Activated CD8-positive, alpha-beta memory T cell treated with anti-CD3 and anti-CD28 coated beads, Interleukin-2, amount 50 U/mL, for 48 hours (primary cell): ENCODE measurements around the gene NRG2.
A peak's percentile ranks its signal among the peaks of the same experiment; 100 is the strongest.

Experiments used
- DNase-seq: peaks from one replicate; pipeline ENCODE4 v3.0.0-alpha.2; 2020

NRG2 gene

GRCh38 chr5:139872851-139873794, 170.0 kb downstream of the NRG2 start:
- DNase-seq = no peak

- DNase-seq = no peak
Measured at GRCh38 chr5:139872052-139872766, 170.9 kb downstream of the NRG2 start.

- DNase-seq = no peak
Measured at GRCh38 chr5:139871614-139872013, 171.5 kb downstream of the NRG2 start.

- no peak for DNase-seq
Measured at GRCh38 chr5:139870677-139871076, 172.4 kb downstream of the NRG2 start.

- DNase-seq = no peak
Measured at GRCh38 chr5:139869042-139869790, 173.9 kb downstream of the NRG2 start.

GRCh38 chr5:139867581-139867980, 175.5 kb downstream of the NRG2 start:
- no peak for DNase-seq

- DNase-seq = no peak
Measured at GRCh38 chr5:139867109-139867508, 176.0 kb downstream of the NRG2 start.

GRCh38 chr5:139864716-139865483, 178.2 kb downstream of the NRG2 start:
- DNase-seq = no peak

GRCh38 chr5:139863855-139864558, 179.1 kb downstream of the NRG2 start:
- DNase-seq = peak; percentile 72

GRCh38 chr5:139863361-139863760, 179.7 kb downstream of the NRG2 start:
- no peak for DNase-seq

- no peak for DNase-seq
Measured at GRCh38 chr5:139862803-139863202, 180.3 kb downstream of the NRG2 start.

GRCh38 chr5:139862313-139862712, 180.8 kb downstream of the NRG2 start:
- DNase-seq = no peak

- no peak for DNase-seq
Measured at GRCh38 chr5:139861889-139862207, 181.3 kb downstream of the NRG2 start.

GRCh38 chr5:139861021-139861888, 181.8 kb downstream of the NRG2 start:
- DNase-seq = no peak

- DNase-seq = no peak
Measured at GRCh38 chr5:139859013-139859412, 184.1 kb downstream of the NRG2 start.

- no peak for DNase-seq
Measured at GRCh38 chr5:139856714-139857113, 186.4 kb downstream of the NRG2 start.

GRCh38 chr5:139855946-139856540, 187.1 kb downstream of the NRG2 start:
- no peak for DNase-seq

- no peak for DNase-seq
Measured at GRCh38 chr5:139855451-139855850, 187.6 kb downstream of the NRG2 start.

GRCh38 chr5:139854953-139855352, 188.1 kb downstream of the NRG2 start:
- DNase-seq = no peak

GRCh38 chr5:139854029-139854605, 189.0 kb downstream of the NRG2 start:
- DNase-seq = no peak
